Measurements from ENCODE around the gene SLC35G3. TPM values are rescaled to one million over a fixed set of nuclear protein-coding genes. Genes with fewer than 3 reads are reported as not detected.

Gene SLC35G3
- total RNA-seq, 1 experiment from 2014 or later, result not detected

DNA sequence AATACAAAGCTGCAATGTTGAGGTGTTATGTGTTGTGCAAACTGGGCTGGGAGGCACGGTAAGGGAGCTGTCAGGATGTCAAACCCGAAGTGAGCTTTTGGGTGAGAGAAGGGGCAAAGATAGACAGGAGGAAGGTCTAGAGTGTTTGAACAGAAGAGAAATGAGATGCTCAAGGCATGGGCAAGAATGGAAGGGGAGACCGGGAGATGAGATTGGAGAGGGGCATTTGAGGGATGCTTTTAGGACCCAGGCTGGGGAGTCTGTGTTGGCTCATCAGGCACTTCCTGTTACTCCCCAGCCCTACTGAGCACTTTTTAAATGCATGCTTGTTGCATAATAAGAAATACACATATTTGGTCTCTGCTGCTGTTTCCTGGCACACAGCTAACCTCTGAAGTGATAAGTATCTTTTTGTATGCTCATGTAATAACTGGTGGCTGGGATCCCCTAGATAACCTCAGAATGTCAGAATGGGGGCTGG is 32.9 kb downstream of the SLC35G3 start:
- CTCF ChIA-PET, result no interaction called here
- DNase-seq, result no peak

DNA sequence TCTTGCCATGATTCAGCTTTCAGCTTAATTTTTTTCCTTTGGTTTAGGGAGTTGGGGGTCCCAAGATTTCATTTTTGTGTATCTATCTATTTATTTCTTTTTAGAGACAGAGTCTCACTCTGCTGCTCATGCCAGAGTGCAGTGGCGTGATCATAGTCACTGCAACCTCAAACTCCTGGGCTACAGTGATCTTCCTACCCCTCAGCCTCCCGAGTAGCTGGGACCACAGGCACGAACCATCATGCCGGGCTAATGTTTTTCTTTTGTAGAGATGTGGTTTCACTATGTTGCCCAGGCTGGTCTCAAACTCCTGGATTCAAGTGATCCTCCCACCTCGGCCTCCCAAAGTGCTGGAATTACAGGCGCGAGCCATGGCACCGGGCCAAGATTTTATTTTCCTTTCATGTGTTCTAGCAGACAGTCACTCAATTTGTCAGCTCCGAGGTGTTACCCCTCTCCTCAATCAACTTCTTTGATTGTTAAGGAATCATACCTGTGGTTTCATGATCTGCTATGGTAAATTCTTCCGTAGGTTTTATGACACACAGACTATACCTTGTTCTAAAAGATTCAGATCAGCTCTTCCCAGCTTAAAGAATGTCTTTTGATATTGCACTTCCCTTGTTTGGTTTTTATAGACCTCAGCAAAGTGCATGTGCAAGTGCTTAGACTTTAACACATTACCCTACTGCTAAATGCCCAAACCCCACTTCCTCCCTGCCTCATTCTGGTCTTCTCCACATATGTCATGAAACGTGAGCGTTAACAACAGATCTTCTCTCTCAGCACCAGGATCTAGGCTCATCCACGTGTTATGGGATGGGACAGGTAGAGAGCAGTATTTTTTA is 33.6 kb downstream of the SLC35G3 start:
- POLR2A ChIA-PET (ENCODE audit: unreplicated experiment), result no interaction called here
- ATAC-seq (no peak), DNase-seq (no peak)
- no TSS peak for BruUV-seq (replicated peaks)
- H3K27me3 ChIP-seq (ENCODE audit: low read length), result peaks cover 13% of the 10 kb centered on the region
- no peak overlapping the region for H3K4me3 ChIP-seq (ENCODE audit: low read length)
- H2AFZ ChIP-seq (ENCODE audit: low read length), result no peak overlapping the region
- H3K4me1 ChIP-seq (ENCODE audit: insufficient read depth, low read length), result no peaks in the 10 kb centered on the region
- intact Hi-C loops (cut with micrococcal nuclease), result no loop called here
- H3K79me2 ChIP-seq (ENCODE audit: low read length), result no peaks in the 10 kb centered on the region
- H3K36me3 ChIP-seq (ENCODE audit: low read depth, low read length), result no peaks in the 10 kb centered on the region
- CTCF ChIA-PET, result no interaction called here
- no peak overlapping the region for H3K9ac ChIP-seq (ENCODE audit: low read length)
- H3K4me2 ChIP-seq (ENCODE audit: low read length), result no peak overlapping the region
- TF ChIP-seq EZH2 (IDR thresholded peaks at IDR 0.05; ENCODE audit: low read length, unreplicated experiment) (no peak), EZH2phosphoT487 (IDR thresholded peaks at IDR 0.05; ENCODE audit: borderline replicate concordance, low read length) (no peak)
- TF ChIP-seq, protein P1, sequence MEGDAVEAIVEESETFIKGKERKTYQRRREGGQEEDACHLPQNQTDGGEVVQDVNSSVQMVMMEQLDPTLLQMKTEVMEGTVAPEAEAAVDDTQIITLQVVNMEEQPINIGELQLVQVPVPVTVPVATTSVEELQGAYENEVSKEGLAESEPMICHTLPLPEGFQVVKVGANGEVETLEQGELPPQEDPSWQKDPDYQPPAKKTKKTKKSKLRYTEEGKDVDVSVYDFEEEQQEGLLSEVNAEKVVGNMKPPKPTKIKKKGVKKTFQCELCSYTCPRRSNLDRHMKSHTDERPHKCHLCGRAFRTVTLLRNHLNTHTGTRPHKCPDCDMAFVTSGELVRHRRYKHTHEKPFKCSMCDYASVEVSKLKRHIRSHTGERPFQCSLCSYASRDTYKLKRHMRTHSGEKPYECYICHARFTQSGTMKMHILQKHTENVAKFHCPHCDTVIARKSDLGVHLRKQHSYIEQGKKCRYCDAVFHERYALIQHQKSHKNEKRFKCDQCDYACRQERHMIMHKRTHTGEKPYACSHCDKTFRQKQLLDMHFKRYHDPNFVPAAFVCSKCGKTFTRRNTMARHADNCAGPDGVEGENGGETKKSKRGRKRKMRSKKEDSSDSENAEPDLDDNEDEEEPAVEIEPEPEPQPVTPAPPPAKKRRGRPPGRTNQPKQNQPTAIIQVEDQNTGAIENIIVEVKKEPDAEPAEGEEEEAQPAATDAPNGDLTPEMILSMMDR (conservative IDR thresholded peaks at IDR 0.05; ENCODE audit: low read depth, low read length), result no peak
- no peaks in the 10 kb centered on the region for H4K20me1 ChIP-seq (ENCODE audit: low read length)
- H3F3A ChIP-seq (ENCODE audit: low read length, unreplicated experiment), result no peaks in the 10 kb centered on the region
- no peaks in the 10 kb centered on the region for H3K9me2 ChIP-seq (replicated peaks; ENCODE audit: low read length)
- H3K27ac ChIP-seq (ENCODE audit: low read length), result no peak overlapping the region
- no peaks in the 10 kb centered on the region for H3K9me3 ChIP-seq (ENCODE audit: low read length)

More for the DNA sequence above, 32.9 kb downstream of the SLC35G3 start:
- H3K4me1 ChIP-seq (ENCODE audit: insufficient read depth, low read length), result no peaks in the 10 kb centered on the region
- POLR2A ChIA-PET (ENCODE audit: unreplicated experiment), result no interaction called here
- H3K36me3 ChIP-seq (ENCODE audit: low read depth, low read length), result no peaks in the 10 kb centered on the region
- no peaks in the 10 kb centered on the region for H3K9me3 ChIP-seq (ENCODE audit: low read length)
- TF ChIP-seq, protein P1 (conservative IDR thresholded peaks at IDR 0.05; ENCODE audit: low read depth, low read length), result no peak
- no peak for TF ChIP-seq EZH2phosphoT487 (IDR thresholded peaks at IDR 0.05; ENCODE audit: borderline replicate concordance, low read length)
- intact Hi-C loops (cut with micrococcal nuclease), result no loop called here
- no peak overlapping the region for H3K4me3 ChIP-seq (ENCODE audit: low read length)
- peaks cover 13% of the 10 kb centered on the region for H3K27me3 ChIP-seq (ENCODE audit: low read length)
- no peaks in the 10 kb centered on the region for H3K79me2 ChIP-seq (ENCODE audit: low read length)
- no peak overlapping the region for H3K4me2 ChIP-seq (ENCODE audit: low read length)
- H3F3A ChIP-seq (ENCODE audit: low read length, unreplicated experiment), result no peaks in the 10 kb centered on the region
- no peak overlapping the region for H3K9ac ChIP-seq (ENCODE audit: low read length)
- H4K20me1 ChIP-seq (ENCODE audit: low read length), result no peaks in the 10 kb centered on the region
- ATAC-seq, result no peak
- H3K9me2 ChIP-seq (replicated peaks; ENCODE audit: low read length), result no peaks in the 10 kb centered on the region
- no peak overlapping the region for H3K27ac ChIP-seq (ENCODE audit: low read length)
- H2AFZ ChIP-seq (ENCODE audit: low read length), result no peak overlapping the region
- no TSS peak for BruUV-seq (replicated peaks)

DNA sequence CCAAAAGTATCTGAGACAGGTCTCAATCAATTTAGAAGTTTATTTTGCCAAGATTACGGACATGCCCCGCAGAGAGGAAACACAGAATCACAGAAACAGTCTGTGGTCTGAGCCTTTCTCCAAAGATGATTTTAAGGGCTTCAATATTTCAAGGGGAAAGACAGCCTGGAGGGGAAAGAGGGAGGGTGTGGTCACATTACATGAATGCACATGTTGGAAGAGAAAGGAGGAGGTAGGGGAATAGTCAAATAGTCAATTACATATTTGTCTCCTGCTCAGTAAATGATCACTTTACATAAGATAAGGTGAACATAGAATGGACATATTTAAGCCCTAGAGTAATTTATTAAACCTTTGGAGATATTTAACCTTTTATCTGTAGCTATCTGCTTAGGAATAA is 34.3 kb downstream of the SLC35G3 start:
- no peak overlapping the region for H2AFZ ChIP-seq (ENCODE audit: low read length)
- no peaks in the 10 kb centered on the region for H3K9me3 ChIP-seq (ENCODE audit: low read length)
- no peaks in the 10 kb centered on the region for H3K9me2 ChIP-seq (replicated peaks; ENCODE audit: low read length)
- BruUV-seq (replicated peaks), result no TSS peak
- TF ChIP-seq, protein P1 (conservative IDR thresholded peaks at IDR 0.05; ENCODE audit: low read depth, low read length), result no peak
- TF ChIP-seq EZH2 (IDR thresholded peaks at IDR 0.05; ENCODE audit: low read length, unreplicated experiment), result no peak
- TF ChIP-seq EZH2phosphoT487 (IDR thresholded peaks at IDR 0.05; ENCODE audit: borderline replicate concordance, low read length), result no peak
- no peaks in the 10 kb centered on the region for H3K79me2 ChIP-seq (ENCODE audit: low read length)
- intact Hi-C loops (cut with micrococcal nuclease), result no loop called here
- H3F3A ChIP-seq (ENCODE audit: low read length, unreplicated experiment), result no peaks in the 10 kb centered on the region
- H3K4me2 ChIP-seq (ENCODE audit: low read length), result no peak overlapping the region
- peaks cover 13% of the 10 kb centered on the region for H3K27me3 ChIP-seq (ENCODE audit: low read length)
- no peak overlapping the region for H3K4me3 ChIP-seq (ENCODE audit: low read length)
- ChIA-PET CTCF (no interaction called here), POLR2A (ENCODE audit: unreplicated experiment) (no interaction called here)
- DNase-seq, result no peak
- no peaks in the 10 kb centered on the region for H4K20me1 ChIP-seq (ENCODE audit: low read length)
- H3K9ac ChIP-seq (ENCODE audit: low read length), result no peak overlapping the region
- no peaks in the 10 kb centered on the region for H3K4me1 ChIP-seq (ENCODE audit: insufficient read depth, low read length)
- H3K36me3 ChIP-seq (ENCODE audit: low read depth, low read length), result no peaks in the 10 kb centered on the region
- no peak overlapping the region for H3K27ac ChIP-seq (ENCODE audit: low read length)
- no peak for ATAC-seq
